Ureter (tissue), 1 donor: ENCODE measurements around the gene IL1RAPL2. TPM values are rescaled to one million over a fixed set of nuclear protein-coding genes. Genes with fewer than 3 reads are reported as not detected.
"Not testable (repeated sequence)": the region's sequence is repeated elsewhere in the genome, so short reads cannot be mapped to it uniquely, and the experiment has no call there.

Experiments
- DNase-seq: peaks from one replicate; pipeline ENCODE4 v3.0.0-alpha.2; 2020; ENCODE audit warnings: low spot score
- total RNA-seq: library from RNA; stranded (reverse); gene quantifications from one replicate; pipeline ENCODE4 v1.2.4, GENCODE V29; 2023
- donor health status: DM: yes; HTN: yes; CAD: no.

IL1RAPL2 gene
- total RNA-seq, 1 donor from 2014 or later, result 8.3 TPM

GRCh38 chrX:105017641-105018040 lies 451.6 kb downstream of the IL1RAPL2 start:
- no peak for DNase-seq

- no peak for DNase-seq
These were observed 452.9 kb downstream of the IL1RAPL2 start for GRCh38 chrX:105018865-105019264.

- DNase-seq, result not testable (repeated sequence)
These were observed 463.0 kb downstream of the IL1RAPL2 start for GRCh38 chrX:105028962-105029361.

GRCh38 chrX:105038672-105039328 lies 472.8 kb downstream of the IL1RAPL2 start:
- no peak for DNase-seq

GRCh38 chrX:105050921-105051320 lies 484.9 kb downstream of the IL1RAPL2 start:
- no peak for DNase-seq

GRCh38 chrX:105051364-105051763 lies 485.4 kb downstream of the IL1RAPL2 start:
- no peak for DNase-seq

GRCh38 chrX:105052926-105053325 lies 486.9 kb downstream of the IL1RAPL2 start:
- DNase-seq, result no peak

- DNase-seq, result no peak
These were observed 497.7 kb downstream of the IL1RAPL2 start for GRCh38 chrX:105063743-105064142.

- DNase-seq, result no peak
These were observed 532.2 kb downstream of the IL1RAPL2 start for GRCh38 chrX:105098201-105098600.

GRCh38 chrX:105098812-105099211 lies 532.8 kb downstream of the IL1RAPL2 start:
- DNase-seq, result no peak

GRCh38 chrX:105101378-105101777 lies 535.4 kb downstream of the IL1RAPL2 start:
- DNase-seq, result no peak

- no peak for DNase-seq
These were observed 543.9 kb downstream of the IL1RAPL2 start for GRCh38 chrX:105109936-105110335.

GRCh38 chrX:105114554-105115130 lies 548.6 kb downstream of the IL1RAPL2 start:
- no peak for DNase-seq

- DNase-seq, result not testable (repeated sequence)
These were observed 549.8 kb downstream of the IL1RAPL2 start for GRCh38 chrX:105115596-105116320.

- DNase-seq, result no peak
These were observed 550.5 kb downstream of the IL1RAPL2 start for GRCh38 chrX:105116486-105116885.

GRCh38 chrX:105117621-105118020 lies 551.6 kb downstream of the IL1RAPL2 start:
- DNase-seq, result no peak

- no peak for DNase-seq
These were observed 554.5 kb downstream of the IL1RAPL2 start for GRCh38 chrX:105120463-105120862.

GRCh38 chrX:105121186-105121585 lies 555.2 kb downstream of the IL1RAPL2 start:
- DNase-seq, result no peak

GRCh38 chrX:105126201-105126600 lies 560.2 kb downstream of the IL1RAPL2 start:
- DNase-seq, result no peak

GRCh38 chrX:105134273-105134672 lies 568.3 kb downstream of the IL1RAPL2 start:
- no peak for DNase-seq

- DNase-seq, result no peak
These were observed 570.8 kb downstream of the IL1RAPL2 start for GRCh38 chrX:105136786-105137185.

- DNase-seq, result no peak
These were observed 584.0 kb downstream of the IL1RAPL2 start for GRCh38 chrX:105150036-105150435.

GRCh38 chrX:105150557-105150956 lies 584.6 kb downstream of the IL1RAPL2 start:
- no peak for DNase-seq
